Measurements from ENCODE around the gene NEK6. TPM values are rescaled to one million over a fixed set of nuclear protein-coding genes. Genes with fewer than 3 reads are reported as not detected.

NEK6 gene
- total and polyA plus RNA-seq, 2 of the 8 experiments (the other 6 are each of a cell fraction or from before 2014, with no cell fraction given) = 17.7 to 19.7 TPM

GRCh38 chr9:124385623-124386022 lies 127.9 kb downstream of the NEK6 start:
- H2AK5ac ChIP-seq (ENCODE audit: low read depth, low read length) = no peak overlapping the region
- FAIRE-seq = no peak
- no peak overlapping the region for H3K4me2 ChIP-seq (ENCODE audit: insufficient read depth in 1 of 2, low read depth in 2 of 2, low read length in 2 of 2)
- CTCF ChIA-PET (ENCODE audit: partially characterized antibody) = interaction anchor here (0.6 to 21.3 kb wide), 6 partner anchors 5 to 1871 kb away, joined by 3 to 330 read pairs (median 6); partner anchors contain the start of gene PSMB7
- 78% methylated on average over 7 of the region's 7 CpGs; no CpG with 5 or more reads in 1 of the 2 experiments for WGBS, 2 experiments (ENCODE audit: extremely low coverage in 1 of 2, insufficient coverage in 1 of 2, insufficient read length in 1 of 2, insufficient replicate concordance in 2 of 2, low coverage in 1 of 2, low lambda C conversion rate in 2 of 2, missing lambda C conversion rate in 1 of 2)
- no peak overlapping the region for H3K23ac ChIP-seq (ENCODE audit: insufficient read length)
- POLR2A ChIA-PET (ENCODE audit: partially characterized antibody) = interaction anchor here (2.1 kb wide), 1 partner anchor 15 kb away, joined by 4 read pairs; no protein-coding TSS in a partner anchor
- H3K79me2 ChIP-seq (ENCODE audit: control insufficient read depth in 1 of 2, insufficient read depth in 2 of 2, low read length in 2 of 2) = peaks cover under 1 to 54% of the 10 kb centered on the region in 2 experiments; a peak in 3 of 4 replicates
- no peak for DNase-seq (ENCODE audit: low read depth in 1 of 2, low spot score in 2 of 2)
- H2BK5ac ChIP-seq (ENCODE audit: low read depth, low read length) = no peak overlapping the region
- H3K9me3 ChIP-seq (ENCODE audit: insufficient read depth in 2 of 2, low read depth in 1 of 2, low read length in 1 of 2) = no peaks in the 10 kb centered on the region
- H3K9ac ChIP-seq (replicated peaks in 1 of 4; ENCODE audit: extremely low read depth in 1 of 4, low read depth in 3 of 4, low read length in 3 of 4) = no peak overlapping the region
- peaks cover 2 to 9% (median 5%) of the 10 kb centered on the region in 4 experiments; a peak in 5 of 8 replicates for H3K36me3 ChIP-seq (ENCODE audit: control insufficient read depth in 2 of 4, insufficient read depth in 4 of 4, low read length in 3 of 4)
- H2BK12ac ChIP-seq (ENCODE audit: low read depth, low read length) = no peak overlapping the region
- H3K56ac ChIP-seq (replicated peaks; ENCODE audit: insufficient read length, low read depth, low read length) = no peak overlapping the region
- no peak overlapping the region for H4K91ac ChIP-seq (replicated peaks; ENCODE audit: insufficient read length, low read length)
- H2AFZ ChIP-seq (ENCODE audit: low read length) = no peak overlapping the region
- no peak overlapping the region for H4K8ac ChIP-seq (ENCODE audit: extremely low read depth, insufficient read depth, low read length)
- no peak overlapping the region for H3K14ac ChIP-seq (ENCODE audit: insufficient read length)
- no peak overlapping the region for H3K4me3 ChIP-seq (ENCODE audit: extremely low read depth in 1 of 4, insufficient read depth in 2 of 4, low read depth in 3 of 4, low read length in 4 of 4)
- H2BK120ac ChIP-seq (replicated peaks; ENCODE audit: low read depth, low read length) = no peak overlapping the region
- H2BK15ac ChIP-seq (ENCODE audit: low read length) = no peak overlapping the region
- H3K27me3 ChIP-seq (replicated peaks in 1 of 4; ENCODE audit: control insufficient read depth in 3 of 4, extremely low read depth in 1 of 4, insufficient read depth in 3 of 4, low read length in 3 of 4) = no peaks in the 10 kb centered on the region
- no peak overlapping the region for H3K27ac ChIP-seq (ENCODE audit: low read depth, low read length)
- H3K4me1 ChIP-seq (replicated peaks in 1 of 4; ENCODE audit: control insufficient read depth in 3 of 4, insufficient read depth in 4 of 4, low read length in 3 of 4) = peaks cover 0 to 3% (median under 1%) of the 10 kb centered on the region in 4 experiments; a peak in 1 of 7 replicates
- peaks cover 6% of the 10 kb centered on the region; the same call in 1 of the 2 replicates for H3K79me1 ChIP-seq (ENCODE audit: low read depth, low read length)
- peaks cover 2 to 5% of the 10 kb centered on the region in 2 experiments for H4K20me1 ChIP-seq (replicated peaks in 1 of 2; ENCODE audit: control insufficient read depth in 1 of 2, insufficient read depth in 2 of 2, low read length in 2 of 2)
- no peak overlapping the region for H2BK20ac ChIP-seq (ENCODE audit: low read length)
- H3K18ac ChIP-seq (ENCODE audit: extremely low read depth, low read length) = no peak overlapping the region
- no peak for TF ChIP-seq CHD1 (IDR thresholded peaks at IDR 0.05; ENCODE audit: low read depth, low read length)
- no peak for TF ChIP-seq PHF8 (conservative IDR thresholded peaks at IDR 0.05; ENCODE audit: low read depth, low read length)
- no peak for TF ChIP-seq TBP (IDR thresholded peaks at IDR 0.05; ENCODE audit: low read depth, low read length)
- TF ChIP-seq NANOG (IDR thresholded peaks at IDR 0.05; ENCODE audit: insufficient read depth, low read depth, low read length, poor library complexity, severe bottlenecking) = no peak
- no peak for TF ChIP-seq SP1 (IDR thresholded peaks at IDR 0.05; ENCODE audit: low read depth, low read length)
- no peak for TF ChIP-seq SP4 (IDR thresholded peaks at IDR 0.05; ENCODE audit: low read length)
- TF ChIP-seq MAFK (IDR thresholded peaks at IDR 0.05; ENCODE audit: low read depth, low read length) = no peak
- no peak for TF ChIP-seq SRF (IDR thresholded peaks at IDR 0.05; ENCODE audit: low read depth, low read length)
- no peak overlapping the region for H3K4ac ChIP-seq (replicated peaks; ENCODE audit: insufficient read length, low read depth, low read length)
- no peak overlapping the region for H4K5ac ChIP-seq (ENCODE audit: insufficient read length, low read depth, low read length)
- H3K23me2 ChIP-seq (ENCODE audit: low read depth, low read length) = no peaks in the 10 kb centered on the region

Measured in H1 (cell line).